DOHH2 (cell line): ENCODE data around the gene GBA3.

Source experiments
- H3F3A ChIP-seq: fragments of 200-600 bp; sonication (generic), shearing (Covaris generic); 2 replicates; pipeline ENCODE4 v1.6.0; 2016; ENCODE audit warnings: antibody characterized with exemption, mild to moderate bottlenecking; ENCODE audit not compliant: control insufficient read depth, insufficient read depth
- H3K27ac ChIP-seq: fragments of 200-600 bp; sonication (generic); 2 replicates; pipeline ENCODE4 v1.5.1; 2014; ENCODE audit warnings: low read depth, mild to moderate bottlenecking, low read length, moderate library complexity
- H3K27me3 ChIP-seq: fragments of 200-600 bp; sonication (generic); 2 replicates; pipeline ENCODE4 v1.6.1; 2014; ENCODE audit warnings: mild to moderate bottlenecking, low read length, mixed read lengths; ENCODE audit not compliant: control insufficient read depth
- H3K36me3 ChIP-seq: fragments of 200-600 bp; sonication (generic); 2 replicates; pipeline ENCODE4 v1.6.1; 2014; ENCODE audit warnings: mild to moderate bottlenecking, low read length, moderate library complexity, mixed read lengths; ENCODE audit not compliant: control insufficient read depth
- H3K4me1 ChIP-seq: fragments of 200-600 bp; sonication (generic); 2 replicates; pipeline ENCODE4 v1.6.1; 2014; ENCODE audit warnings: mild to moderate bottlenecking, low read length, mixed read lengths; ENCODE audit not compliant: control insufficient read depth
- H3K4me2 ChIP-seq: fragments of 200-600 bp; sonication (generic); 2 replicates; pipeline ENCODE4 v1.6.0; 2014; ENCODE audit warnings: mild to moderate bottlenecking, low read length, moderate library complexity
- H3K4me3 ChIP-seq: fragments of 200-600 bp; sonication (generic); 2 replicates; pipeline ENCODE4 v1.5.1; 2014; ENCODE audit warnings: mild to moderate bottlenecking, low read length, mixed read lengths
- H3K79me2 ChIP-seq: fragments of 200-600 bp; sonication (generic); 2 replicates; pipeline ENCODE4 v1.6.1; 2014; ENCODE audit warnings: mild to moderate bottlenecking, low read length, mixed read lengths; ENCODE audit not compliant: control insufficient read depth
- H3K9me2 ChIP-seq: fragments of 200-600 bp; sonication (generic); replicated peaks from 2 replicates; pipeline ENCODE4 v1.6.1; 2014; ENCODE audit warnings: mild to moderate bottlenecking, low read length, mixed read lengths; ENCODE audit not compliant: control insufficient read depth
- H3K9me3 ChIP-seq: fragments of 200-600 bp; sonication (generic); 2 replicates; pipeline ENCODE4 v1.6.1; 2014; ENCODE audit warnings: antibody characterized with exemption, low read length, mixed read lengths; ENCODE audit not compliant: control insufficient read depth, insufficient read depth
- H4K20me1 ChIP-seq: fragments of 200-600 bp; sonication (generic); 2 replicates; pipeline ENCODE4 v1.6.0; 2014; ENCODE audit warnings: low read depth, mild to moderate bottlenecking, antibody characterized with exemption, low read length, moderate library complexity; ENCODE audit not compliant: control insufficient read depth, insufficient read depth
- CTCF ChIP-seq: fragments of 200-600 bp; sonication (generic); IDR thresholded peaks from one replicate; pipeline ENCODE4 v1.5.1; 2014; ENCODE audit warnings: antibody characterized with exemption, mild to moderate bottlenecking, low read depth, low read length; ENCODE audit not compliant: poor library complexity, severe bottlenecking
- EZH2phosphoT487 ChIP-seq: fragments of 200-600 bp; sonication (generic); IDR thresholded peaks from 2 replicates; pipeline ENCODE4 v1.6.1; 2017; ENCODE audit warnings: borderline replicate concordance, mild to moderate bottlenecking, antibody characterized with exemption, low read length, moderate library complexity, mixed read lengths

GBA3 gene

GRCh38 chr4:22670956-22671355 is 21.8 kb upstream of the GBA3 start:
- no peaks in the 10 kb centered on the region for H3K79me2 ChIP-seq
- no peaks in the 10 kb centered on the region for H3F3A ChIP-seq
- no peaks in the 10 kb centered on the region for H3K4me1 ChIP-seq
- H3K9me3 ChIP-seq, result no peaks in the 10 kb centered on the region
- no peaks in the 10 kb centered on the region for H3K27me3 ChIP-seq
- no peaks in the 10 kb centered on the region for H3K9me2 ChIP-seq
- no peak overlapping the region for H3K4me3 ChIP-seq
- no peaks in the 10 kb centered on the region for H3K36me3 ChIP-seq
- H3K27ac ChIP-seq, result no peak overlapping the region
- TF ChIP-seq EZH2phosphoT487 (no peak), CTCF (no peak)
- no peak overlapping the region for H3K4me2 ChIP-seq
- H4K20me1 ChIP-seq, result no peaks in the 10 kb centered on the region

DNA sequence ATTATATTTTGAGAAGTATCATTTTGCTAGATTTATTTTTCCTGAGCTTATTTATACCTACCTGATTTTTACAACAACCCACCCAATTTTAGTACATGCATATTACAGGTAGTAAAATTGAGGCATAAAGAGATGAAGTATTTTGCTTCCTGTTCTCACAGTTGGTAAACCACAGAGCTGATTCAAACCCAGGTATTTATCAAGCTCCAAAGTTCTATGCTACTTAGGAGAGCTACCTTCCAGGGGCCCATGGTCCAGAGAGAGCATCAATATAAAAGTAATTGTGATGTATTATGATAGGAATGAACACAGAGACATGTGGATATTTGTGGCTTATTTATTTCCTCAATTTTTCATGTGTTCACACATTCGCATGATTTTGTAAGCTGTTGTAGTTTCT is 20.2 kb upstream of the GBA3 start:
- Histone ChIP-seq H3K4me2 (no peak overlapping the region), H3F3A (no peaks in the 10 kb centered on the region), H3K79me2 (no peaks in the 10 kb centered on the region), H3K4me3 (no peak overlapping the region), H4K20me1 (no peaks in the 10 kb centered on the region), H3K27me3 (no peaks in the 10 kb centered on the region), H3K4me1 (no peaks in the 10 kb centered on the region), H3K36me3 (no peaks in the 10 kb centered on the region), H3K27ac (no peak overlapping the region), H3K9me2 (no peaks in the 10 kb centered on the region), H3K9me3 (no peaks in the 10 kb centered on the region)
- TF ChIP-seq EZH2phosphoT487 (no peak), CTCF (no peak)

- H3K4me3 ChIP-seq, result no peak overlapping the region
- no peaks in the 10 kb centered on the region for H3K36me3 ChIP-seq
- H3K27me3 ChIP-seq, result no peaks in the 10 kb centered on the region
- H4K20me1 ChIP-seq, result no peaks in the 10 kb centered on the region
- no peak overlapping the region for H3K4me2 ChIP-seq
- TF ChIP-seq EZH2phosphoT487 (no peak), CTCF (no peak)
- H3K9me3 ChIP-seq, result no peaks in the 10 kb centered on the region
- H3K27ac ChIP-seq, result no peak overlapping the region
- no peaks in the 10 kb centered on the region for H3K9me2 ChIP-seq
- H3K79me2 ChIP-seq, result no peaks in the 10 kb centered on the region
- H3K4me1 ChIP-seq, result no peaks in the 10 kb centered on the region
- no peaks in the 10 kb centered on the region for H3F3A ChIP-seq
Measured at GRCh38 chr4:22672944-22673343, 19.8 kb upstream of the GBA3 start.

DNA sequence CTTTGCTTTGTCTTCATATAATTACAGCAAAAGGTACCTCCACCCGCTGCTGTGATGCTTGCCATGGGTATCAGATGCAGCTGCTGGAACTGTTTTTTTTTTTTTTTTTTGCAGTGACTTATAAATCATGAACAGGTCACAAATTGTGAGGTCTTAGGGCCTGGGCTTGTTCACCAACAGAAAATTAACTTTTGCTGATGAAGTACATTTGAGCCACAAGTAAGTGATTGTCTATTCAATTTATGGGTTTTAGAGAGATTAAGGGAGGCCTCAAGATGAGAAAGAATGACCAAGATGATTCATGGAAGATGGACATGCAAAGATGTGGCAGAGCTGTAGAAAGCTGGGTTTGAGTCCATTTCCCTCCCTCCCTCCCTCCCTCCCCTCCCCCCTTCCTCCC is 18.0 kb upstream of the GBA3 start:
- H3K79me2 ChIP-seq, result no peaks in the 10 kb centered on the region
- no peaks in the 10 kb centered on the region for H3K9me3 ChIP-seq
- H3F3A ChIP-seq, result no peaks in the 10 kb centered on the region
- no peak overlapping the region for H3K4me2 ChIP-seq
- H3K27ac ChIP-seq, result no peak overlapping the region
- no peaks in the 10 kb centered on the region for H3K27me3 ChIP-seq
- H3K4me1 ChIP-seq, result no peaks in the 10 kb centered on the region
- no peak for TF ChIP-seq EZH2phosphoT487
- no peaks in the 10 kb centered on the region for H3K9me2 ChIP-seq
- H3K36me3 ChIP-seq, result no peaks in the 10 kb centered on the region
- H3K4me3 ChIP-seq, result no peak overlapping the region
- H4K20me1 ChIP-seq, result no peaks in the 10 kb centered on the region
